WTC11 (cell line): Measurements from ENCODE around the gene FREM1. TPM values are rescaled to one million over a fixed set of nuclear protein-coding genes. Genes with fewer than 3 reads are reported as not detected.

Experiments used
- ATAC-seq: fragments of 200-7000 bp; cut with Tn5 transposase; 2 replicates; pipeline ENCODE4 v1.10.0; 2021; ENCODE audit warnings: mild to moderate bottlenecking, moderate library complexity
- CTCF ChIA-PET: fragments of 300-600 bp; sonication (Branson Sonifier 250); formaldehyde crosslinking; loops from one replicate; lab custom pipeline; 2021; ENCODE audit warnings: antibody characterized with exemption; lab: Charles Lee
- POLR2A ChIA-PET: fragments of 350-600 bp; sonication (Branson Sonifier 250); formaldehyde crosslinking; loops from one replicate; lab custom pipeline; 2021; ENCODE audit warnings: antibody characterized with exemption; lab: Charles Lee
- DNase-seq: peaks from one replicate; pipeline ENCODE4 v3.0.0; 2021; ENCODE audit warnings: low spot score
- H3K27ac Mint-ChIP-seq: 2 replicates; pipeline ENCODE4 v1.8.0; 2021; ENCODE audit warnings: mixed read lengths
- H3K27me3 Mint-ChIP-seq: 2 replicates; pipeline ENCODE4 v1.8.0; 2021; ENCODE audit warnings: low read depth, mild to moderate bottlenecking, moderate library complexity, mixed read lengths
- H3K36me3 Mint-ChIP-seq: 2 replicates; pipeline ENCODE4 v1.8.0; 2021; ENCODE audit warnings: mixed read lengths
- H3K4me1 Mint-ChIP-seq: 2 replicates; pipeline ENCODE4 v1.8.0; 2022; ENCODE audit warnings: mixed read lengths
- H3K4me3 Mint-ChIP-seq: 2 replicates; pipeline ENCODE4 v1.8.0; 2021; ENCODE audit warnings: mild to moderate bottlenecking, moderate library complexity, mixed read lengths
- H3K9me3 Mint-ChIP-seq: 2 replicates; pipeline ENCODE4 v1.8.0; 2021; ENCODE audit warnings: mixed read lengths
- CREB1 ChIP-seq: sonication (generic); formaldehyde crosslinking; IDR thresholded peaks from 2 replicates; pipeline ENCODE4 v1.8.0; 2023; ENCODE audit warnings: mild to moderate bottlenecking, missing genetic modification reagents
- ESRRA ChIP-seq: sonication (generic); formaldehyde crosslinking; IDR thresholded peaks from 2 replicates; pipeline ENCODE4 v1.8.1; 2022; ENCODE audit warnings: mild to moderate bottlenecking, missing genetic modification reagents, borderline replicate concordance
- GABPB1 ChIP-seq: sonication (generic); formaldehyde crosslinking; IDR thresholded peaks from 2 replicates; pipeline ENCODE4 v1.8.1; 2023; ENCODE audit warnings: mild to moderate bottlenecking, missing genetic modification reagents
- IRF1 ChIP-seq: sonication (generic); formaldehyde crosslinking; IDR thresholded peaks from 2 replicates; pipeline ENCODE4 v1.8.0; 2023; ENCODE audit warnings: missing genetic modification reagents
- IRF2 ChIP-seq: sonication (generic); formaldehyde crosslinking; IDR thresholded peaks from 2 replicates; pipeline ENCODE4 v1.8.0; 2022; ENCODE audit warnings: low read depth, missing genetic modification reagents, borderline replicate concordance
- JUN ChIP-seq: sonication (generic); formaldehyde crosslinking; IDR thresholded peaks from 2 replicates; pipeline ENCODE4 v1.8.0; 2023; ENCODE audit warnings: mild to moderate bottlenecking, missing genetic modification reagents
- KAT7 ChIP-seq: sonication (generic); formaldehyde crosslinking; IDR thresholded peaks from 2 replicates; pipeline ENCODE4 v1.8.1; 2023; ENCODE audit warnings: missing genetic modification reagents, mild to moderate bottlenecking, borderline replicate concordance
- NFE2L1 ChIP-seq: sonication (generic); formaldehyde crosslinking; IDR thresholded peaks from 2 replicates; pipeline ENCODE4 v1.8.1; 2023; ENCODE audit warnings: missing genetic modification reagents
- NR3C1 ChIP-seq: sonication (generic); formaldehyde crosslinking; conservative IDR thresholded peaks from 2 replicates; pipeline ENCODE4 v1.8.1; 2023; ENCODE audit warnings: low read depth, mild to moderate bottlenecking, missing genetic modification reagents
- SMAD4 ChIP-seq: sonication (generic); formaldehyde crosslinking; IDR thresholded peaks from 2 replicates; pipeline ENCODE4 v1.8.0; 2022; ENCODE audit warnings: mild to moderate bottlenecking, missing genetic modification reagents
- SOX15 ChIP-seq: fragments of 250-450 bp; sonication (Bioruptor Pico); IDR thresholded peaks from 2 replicates; pipeline ENCODE4 v1.9.0; 2021; ENCODE audit warnings: mild to moderate bottlenecking
- SP1 ChIP-seq: sonication (generic); formaldehyde crosslinking; conservative IDR thresholded peaks from 2 replicates; pipeline ENCODE4 v1.8.1; 2022; ENCODE audit warnings: missing genetic modification reagents
- TEAD4 ChIP-seq: sonication (generic); formaldehyde crosslinking; IDR thresholded peaks from 2 replicates; pipeline ENCODE4 v1.8.0; 2022; ENCODE audit warnings: mild to moderate bottlenecking, missing genetic modification reagents
- TP53 ChIP-seq: sonication (generic); formaldehyde crosslinking; IDR thresholded peaks from 2 replicates; pipeline ENCODE4 v1.8.1; 2023; ENCODE audit warnings: mild to moderate bottlenecking, missing genetic modification reagents
- USF2 ChIP-seq: sonication (generic); formaldehyde crosslinking; IDR thresholded peaks from 2 replicates; pipeline ENCODE4 v1.8.1; 2023; ENCODE audit warnings: mild to moderate bottlenecking, missing genetic modification reagents, moderate library complexity
- ZNF138 ChIP-seq: sonication (generic); formaldehyde crosslinking; conservative IDR thresholded peaks from 2 replicates; pipeline ENCODE4 v1.8.1; 2022; ENCODE audit warnings: mild to moderate bottlenecking, moderate library complexity, missing genetic modification reagents
- ZNF219 ChIP-seq: sonication (generic); formaldehyde crosslinking; IDR thresholded peaks from 2 replicates; pipeline ENCODE4 v1.8.0; 2023; ENCODE audit warnings: missing genetic modification reagents, mild to moderate bottlenecking, borderline replicate concordance
- ZNF317 ChIP-seq: sonication (generic); formaldehyde crosslinking; IDR thresholded peaks from 2 replicates; pipeline ENCODE4 v1.8.1; 2023; ENCODE audit warnings: low read depth, mild to moderate bottlenecking, moderate library complexity, missing genetic modification reagents, borderline replicate concordance
- ZNF416 ChIP-seq: fragments of 250-450 bp; sonication (Bioruptor Pico); IDR thresholded peaks from 2 replicates; pipeline ENCODE4 v1.9.0; 2021; ENCODE audit warnings: mild to moderate bottlenecking, inconsistent platforms
- ZNF425 ChIP-seq: fragments of 250-450 bp; sonication (Bioruptor Pico); conservative IDR thresholded peaks from 2 replicates; pipeline ENCODE4 v1.9.0; 2021; ENCODE audit warnings: mild to moderate bottlenecking
- total RNA-seq: library from RNA; stranded (reverse); gene quantifications from 3 replicates; pipeline ENCODE4 v1.2.3, GENCODE V29; 2021
- TF ChIP-seq, protein P1 (sequence below): sonication (generic); formaldehyde crosslinking; IDR thresholded peaks from 2 replicates; pipeline ENCODE4 v1.8.0; 2022; ENCODE audit warnings: missing genetic modification reagents

The FREM1 gene
- total RNA-seq, 1 experiment from 2014 or later, result 2.8 TPM

DNA sequence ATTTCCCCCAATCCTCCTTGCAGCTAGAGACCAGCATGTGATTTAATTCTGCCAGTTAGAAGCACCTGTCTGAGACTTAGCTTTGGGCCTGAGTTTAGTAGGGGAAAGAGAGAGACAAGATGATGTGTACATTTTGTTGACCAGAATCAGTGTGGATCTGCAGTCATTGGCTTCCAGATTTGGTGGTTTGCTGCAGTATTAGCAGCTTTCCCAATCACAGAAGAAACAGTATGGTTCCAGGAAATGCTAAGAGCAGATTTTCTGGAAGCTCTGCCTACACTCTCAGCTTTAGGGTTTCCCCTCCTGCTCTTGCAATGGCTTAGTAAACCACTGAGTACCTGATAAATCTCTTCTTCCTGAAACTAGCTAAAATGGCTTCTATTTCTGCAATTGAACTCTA lies 48.8 kb upstream of the FREM1 start (continued):
- TF ChIP-seq ZNF425 (CRISPR knock-in tag) (no peak), NR3C1 (CRISPR knock-in tag) (no peak), GABPB1 (CRISPR knock-in tag) (no peak), SOX15 (CRISPR knock-in tag) (no peak), KAT7 (CRISPR knock-in tag) (no peak), JUN (CRISPR knock-in tag) (no peak)
- TF ChIP-seq, protein P1, sequence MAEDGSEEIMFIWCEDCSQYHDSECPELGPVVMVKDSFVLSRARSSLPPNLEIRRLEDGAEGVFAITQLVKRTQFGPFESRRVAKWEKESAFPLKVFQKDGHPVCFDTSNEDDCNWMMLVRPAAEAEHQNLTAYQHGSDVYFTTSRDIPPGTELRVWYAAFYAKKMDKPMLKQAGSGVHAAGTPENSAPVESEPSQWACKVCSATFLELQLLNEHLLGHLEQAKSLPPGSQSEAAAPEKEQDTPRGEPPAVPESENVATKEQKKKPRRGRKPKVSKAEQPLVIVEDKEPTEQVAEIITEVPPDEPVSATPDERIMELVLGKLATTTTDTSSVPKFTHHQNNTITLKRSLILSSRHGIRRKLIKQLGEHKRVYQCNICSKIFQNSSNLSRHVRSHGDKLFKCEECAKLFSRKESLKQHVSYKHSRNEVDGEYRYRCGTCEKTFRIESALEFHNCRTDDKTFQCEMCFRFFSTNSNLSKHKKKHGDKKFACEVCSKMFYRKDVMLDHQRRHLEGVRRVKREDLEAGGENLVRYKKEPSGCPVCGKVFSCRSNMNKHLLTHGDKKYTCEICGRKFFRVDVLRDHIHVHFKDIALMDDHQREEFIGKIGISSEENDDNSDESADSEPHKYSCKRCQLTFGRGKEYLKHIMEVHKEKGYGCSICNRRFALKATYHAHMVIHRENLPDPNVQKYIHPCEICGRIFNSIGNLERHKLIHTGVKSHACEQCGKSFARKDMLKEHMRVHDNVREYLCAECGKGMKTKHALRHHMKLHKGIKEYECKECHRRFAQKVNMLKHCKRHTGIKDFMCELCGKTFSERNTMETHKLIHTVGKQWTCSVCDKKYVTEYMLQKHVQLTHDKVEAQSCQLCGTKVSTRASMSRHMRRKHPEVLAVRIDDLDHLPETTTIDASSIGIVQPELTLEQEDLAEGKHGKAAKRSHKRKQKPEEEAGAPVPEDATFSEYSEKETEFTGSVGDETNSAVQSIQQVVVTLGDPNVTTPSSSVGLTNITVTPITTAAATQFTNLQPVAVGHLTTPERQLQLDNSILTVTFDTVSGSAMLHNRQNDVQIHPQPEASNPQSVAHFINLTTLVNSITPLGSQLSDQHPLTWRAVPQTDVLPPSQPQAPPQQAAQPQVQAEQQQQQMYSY (CRISPR knock-in tag), result no peak

DNA sequence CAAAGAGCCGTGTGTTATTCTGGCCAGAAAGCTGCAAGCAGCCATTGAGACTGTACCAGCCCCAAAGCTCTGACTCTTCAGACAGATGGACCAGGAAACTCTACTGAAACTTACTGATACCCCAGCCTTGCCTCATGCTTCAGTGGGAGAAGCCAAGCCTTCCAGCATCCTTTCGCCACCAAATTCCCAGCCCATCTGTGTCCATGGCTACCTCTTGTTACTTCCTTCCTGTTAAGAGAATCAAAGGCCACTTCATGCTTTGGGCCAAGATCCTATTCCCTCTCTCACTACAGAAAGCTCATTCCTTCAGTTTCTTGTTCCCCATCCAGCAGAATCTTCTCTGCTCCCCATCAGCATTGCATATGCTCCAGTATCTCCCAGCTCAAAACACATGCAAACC lies 46.9 kb upstream of the FREM1 start:
- no peak for TF ChIP-seq NR3C1 (CRISPR knock-in tag)
- TF ChIP-seq IRF2 (CRISPR knock-in tag), result no peak
- no peak for TF ChIP-seq ZNF219 (CRISPR knock-in tag)
- TF ChIP-seq, all 79 proteins: peak for 0
- no peaks in the 10 kb centered on the region for H3K36me3 Mint-ChIP-seq
- DNase-seq (no peak), ATAC-seq (no peak)
- peaks cover 6% of the 10 kb centered on the region for H3K4me1 Mint-ChIP-seq
- CTCF ChIA-PET, result no interaction called here
- H3K27me3 Mint-ChIP-seq, result no peaks in the 10 kb centered on the region
- POLR2A ChIA-PET, result no interaction called here
- H3K4me3 Mint-ChIP-seq, result no peak overlapping the region
- no peak overlapping the region for H3K27ac Mint-ChIP-seq
- H3K9me3 Mint-ChIP-seq, result peaks cover 22% of the 10 kb centered on the region

DNA sequence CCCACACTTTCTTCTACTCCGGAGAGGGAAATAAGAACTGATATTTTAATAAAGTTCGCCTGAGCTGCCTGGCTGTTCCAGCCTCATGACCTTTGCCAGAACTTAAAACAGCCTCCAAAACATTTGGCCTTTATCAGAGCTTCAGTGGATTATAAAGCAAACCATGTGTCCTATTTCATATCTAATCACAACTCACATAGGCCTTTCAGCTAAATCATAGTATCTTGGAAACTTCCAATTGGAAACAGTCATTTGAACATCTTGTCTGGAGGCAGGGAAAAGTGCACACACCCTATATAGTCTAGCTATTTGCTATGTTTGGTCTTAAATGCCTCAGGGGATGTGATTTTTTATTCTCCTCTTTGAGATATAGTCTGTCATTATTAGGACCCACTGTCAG lies 46.0 kb upstream of the FREM1 start:
- ChIA-PET POLR2A (no interaction called here), CTCF (no interaction called here)
- H3K27ac Mint-ChIP-seq, result no peak overlapping the region
- no peaks in the 10 kb centered on the region for H3K4me1 Mint-ChIP-seq
- no peak for ATAC-seq
- no peak for DNase-seq
- no peak for TF ChIP-seq NFE2L1 (CRISPR knock-in tag)
- no peak for TF ChIP-seq SMAD4 (CRISPR knock-in tag)
- no peak for TF ChIP-seq TEAD4 (CRISPR knock-in tag)
- no peak for TF ChIP-seq ESRRA (CRISPR knock-in tag)
- no peak for TF ChIP-seq TP53 (CRISPR knock-in tag)
- no peak for TF ChIP-seq SP1 (CRISPR knock-in tag)
- no peak overlapping the region for H3K4me3 Mint-ChIP-seq
- no peaks in the 10 kb centered on the region for H3K27me3 Mint-ChIP-seq
- H3K9me3 Mint-ChIP-seq, result peaks cover 18% of the 10 kb centered on the region
- H3K36me3 Mint-ChIP-seq, result no peaks in the 10 kb centered on the region

GRCh38 chr9:14945351-14945750 lies 35.1 kb upstream of the FREM1 start:
- Mint-ChIP-seq H3K27me3 (no peaks in the 10 kb centered on the region; the same call in 1 of the 2 replicates), H3K4me3 (no peak overlapping the region), H3K27ac (no peak overlapping the region), H3K36me3 (no peaks in the 10 kb centered on the region), H3K4me1 (peaks cover 7% of the 10 kb centered on the region), H3K9me3 (no peaks in the 10 kb centered on the region)
- DNase-seq, result no peak
- TF ChIP-seq ZNF317 (CRISPR knock-in tag), result no peak
- no peak for TF ChIP-seq JUN (CRISPR knock-in tag)
- no peak for TF ChIP-seq ZNF416
- no peak for TF ChIP-seq IRF1 (CRISPR knock-in tag)
- no peak for TF ChIP-seq USF2
- no peak for TF ChIP-seq TP53 (CRISPR knock-in tag)
- no peak for TF ChIP-seq CREB1 (CRISPR knock-in tag)
- TF ChIP-seq ZNF138 (CRISPR knock-in tag), result no peak
- ChIA-PET POLR2A (no interaction called here), CTCF (no interaction called here)
- no peak for ATAC-seq
